Spleen (tissue), 11 donors: ENCODE data around the gene LIMS4. TPM values are rescaled to one million over a fixed set of nuclear protein-coding genes. Genes with fewer than 3 reads are reported as not detected.
"Not testable (repeated sequence)": the region's sequence is repeated elsewhere in the genome, so short reads cannot be mapped to it uniquely, and the experiment has no call there.

Source experiments
- DNase-seq: peaks from one replicate; pipeline ENCODE4 v3.0.0-alpha.2; 2020
- H3K27ac ChIP-seq, 8 donors: fragments of 200-600 bp; sonication (generic) in 7 of 8; 1 replicate in 4 of 8; 2 replicates in 4 of 8; pipeline versions ENCODE4 v1.5.0 to v1.8.0; 2016 to 2021; ENCODE audit warnings: inconsistent platforms in 4 of 8, mild to moderate bottlenecking in 4 of 8, moderate library complexity in 1 of 8
- H3K27me3 ChIP-seq, 7 donors: fragments of 200-600 bp; sonication (generic) in 6 of 7; replicated peaks in 1 of 7; 1 replicate in 4 of 7; 2 replicates in 3 of 7; pipeline versions ENCODE4 v1.5.0 to v1.8.0; 2016 to 2021; ENCODE audit warnings: inconsistent platforms in 3 of 7, mild to moderate bottlenecking in 1 of 7
- H3K36me3 ChIP-seq, 6 donors: fragments of 200-600 bp; sonication (generic) in 5 of 6; 1 replicate in 4 of 6; 2 replicates in 2 of 6; pipeline versions ENCODE4 v1.5.0 to v1.8.0; 2016 to 2021; ENCODE audit warnings: inconsistent platforms in 2 of 6
- H3K4me1 ChIP-seq, 6 donors: fragments of 200-600 bp; sonication (generic) in 5 of 6; 1 replicate in 3 of 6; 2 replicates in 3 of 6; pipeline versions ENCODE4 v1.5.0 to v1.8.0; 2016 to 2021; ENCODE audit warnings: inconsistent platforms in 3 of 6
- H3K4me3 ChIP-seq, 8 donors: fragments of 200-600 bp; sonication (generic) in 7 of 8; 1 replicate in 4 of 8; 2 replicates in 4 of 8; pipeline versions ENCODE4 v1.5.0 to v1.8.0; 2016 to 2021; ENCODE audit warnings: inconsistent platforms in 4 of 8, mild to moderate bottlenecking in 4 of 8, moderate library complexity in 2 of 8
- H3K9me3 ChIP-seq, 8 donors: fragments of 200-600 bp; sonication (generic) in 7 of 8; 1 replicate in 4 of 8; 2 replicates in 4 of 8; pipeline versions ENCODE4 v1.5.0 to v1.8.0; 2016 to 2021; ENCODE audit warnings: inconsistent platforms in 4 of 8
- CTCF ChIP-seq, 11 experiments: fragments of 200-600 bp in 7 of 11; fragments of 450-650 bp in 4 of 11; sonication (generic) in 4 of 11; IDR thresholded peaks in 8 of 11; conservative IDR thresholded peaks in 3 of 11; 1 replicate in 7 of 11; 2 replicates in 4 of 11; pipeline versions ENCODE4 v1.4.0 to v1.8.0; 2016 to 2021; ENCODE audit warnings: antibody characterized with exemption in 11 of 11, inconsistent platforms in 4 of 11, mild to moderate bottlenecking in 1 of 11
- WGBS, 5 donors: extraction: QIAGEN DNeasy Blood & Tissue Kit in 3 of 5; methylation state at CpG; one replicate each; pipeline versions ENCODE4 v1.1.5 to v1.1.7; 2013 to 2018; 5-methylcytosine and 5-hydroxymethylcytosine counted together
- intact Hi-C: fragments of 100-400 bp; cut with DNase I; formaldehyde crosslinking; loops from one replicate; pipeline ENCODE4 v1.15.0; 2023; ENCODE audit warnings: low total_unique reads
- polyA plus RNA-seq, 3 donors: library from polyadenylated mRNA; stranded (reverse); fragments of 200-250 nt; gene quantifications; one replicate each; pipeline ENCODE4 v1.2.1, GENCODE V29; 2013
- small RNA-seq, 4 donors: library from RNA; depleted of rRNA; stranded (forward); fragments of <200 nt; gene quantifications; one replicate each; pipeline ENCODE3, GENCODE V24; 2016
- total RNA-seq, 7 donors: library from RNA; depleted of rRNA in 3 of 7; stranded (reverse); fragments of >200 nt in 3 of 7; fragmentation: NEBNext Ultra II Directional in 4 of 7; extraction: Animal tissue kit (Norgen Biotek cat#: 25700) in 4 of 7; gene quantifications; one replicate each; pipeline versions ENCODE4 v1.1.0 to v1.2.1, GENCODE V29; 2016 to 2021
- donor health status: healthy with polysubstance abuse.
- donor health status: DM: no; HTN: no; CAD: no; lungs with moderate emphysema.
- donor health status: DM: no; HTN: no; CAD: no.
- donor health status: Bipolar disorder and iron deficiency.
- donor health status: healthy.
- donor health status: DM: no; HTN: no; CAD: no.
- donor health status: DM: yes; HTN: yes; CAD: no.

LIMS4 gene
- total and polyA plus RNA-seq, 10 donors: 0.15 to 3.3 (median 1.4) TPM; not detected in 1

DNA sequence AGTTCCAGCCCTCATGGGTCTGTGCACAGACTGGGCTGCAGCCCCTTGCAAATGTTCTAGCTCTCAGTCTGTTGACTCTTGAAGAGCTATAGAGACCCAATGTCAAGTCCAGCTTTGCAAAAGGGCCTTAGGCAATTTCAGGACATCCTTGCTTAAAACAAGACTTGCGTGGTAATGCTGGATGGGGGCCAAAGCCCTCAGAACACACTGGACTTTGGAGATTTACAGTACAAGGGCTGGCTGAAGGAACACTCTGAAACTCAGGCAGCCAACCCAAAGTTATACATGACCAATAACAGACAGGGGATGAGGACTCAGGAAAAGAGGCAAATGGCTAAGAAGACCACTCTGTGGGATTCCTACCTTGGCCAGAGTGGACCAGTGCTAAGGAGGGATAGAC is 68.4 kb downstream of the LIMS4 start:
- H3K4me1 ChIP-seq, H3K9me3 ChIP-seq, H3K36me3 ChIP-seq, H3K27me3 ChIP-seq, DNase-seq, H3K27ac ChIP-seq, intact Hi-C loops, H3K4me3 ChIP-seq: not testable (repeated sequence)
- WGBS, 5 donors: no CpG with 5 or more reads among the region's 1 CpG

- H3K4me3 ChIP-seq, H3K4me1 ChIP-seq, H3K27ac ChIP-seq, intact Hi-C loops, DNase-seq, H3K9me3 ChIP-seq, H3K36me3 ChIP-seq, H3K27me3 ChIP-seq: not testable (repeated sequence)
- WGBS, 5 donors: 0 to 50% (median 24%) methylated on average over 1 to 3 of the region's 18 CpGs
- peak in 1 of 11 experiments; percentile 12 for TF ChIP-seq CTCF (IDR thresholded peaks at IDR 0.05 in 8 of 11, conservative IDR thresholded peaks at IDR 0.05 in 3 of 11)
These were observed 71.5 kb downstream of the LIMS4 start for GRCh38 chr2:110401001-110401618.

- no CpG with 5 or more reads among the region's 10 CpGs for WGBS, 5 donors
- H3K9me3 ChIP-seq, H3K36me3 ChIP-seq, H3K4me1 ChIP-seq, H3K27ac ChIP-seq, DNase-seq, H3K27me3 ChIP-seq, intact Hi-C loops, H3K4me3 ChIP-seq: not testable (repeated sequence)
These were observed 73.2 kb downstream of the LIMS4 start for GRCh38 chr2:110399378-110399777.

DNA sequence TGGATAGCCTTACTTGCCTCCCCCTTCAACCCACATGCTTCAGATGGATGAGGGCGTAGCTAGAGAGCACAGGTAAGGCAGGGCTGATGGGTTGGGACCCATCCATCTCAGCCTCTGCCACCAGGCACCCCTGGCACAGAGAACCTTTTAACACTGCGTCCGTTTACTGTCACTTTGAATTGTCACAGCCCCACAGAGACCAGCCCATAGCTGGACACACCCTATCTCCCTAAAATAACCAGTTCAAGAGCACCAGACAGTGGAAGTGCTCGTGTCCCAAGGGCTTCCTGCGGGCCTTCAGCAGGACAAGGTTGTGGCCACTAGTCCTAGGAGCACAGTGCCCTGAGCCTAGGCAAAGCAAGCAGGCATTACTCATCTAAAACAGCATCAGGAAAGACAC is 76.6 kb downstream of the LIMS4 start:
- H3K27ac ChIP-seq, H3K4me3 ChIP-seq, H3K9me3 ChIP-seq, H3K4me1 ChIP-seq, DNase-seq, intact Hi-C loops, H3K36me3 ChIP-seq, H3K27me3 ChIP-seq: not testable (repeated sequence)
- 80 to 100% methylated on average over 1 of the region's 5 CpGs; no CpG with 5 or more reads in 3 of the 5 donors for WGBS, 5 donors

Small RNA genes within 50 kb of the gene (small RNA-seq; reads per million reads assigned to genes)
- gene AC108938.1: 0 reads per million in 4 donors

Other genes with a start within 250 kb of the LIMS4 start
- gene RGPD6, start 104.4 kb upstream of the LIMS4 start, total RNA-seq: 10 to 100 TPM; 24.4 to 66.0 (median 49.2) TPM
- gene RGPD6, start 104.4 kb upstream of the LIMS4 start, polyA plus RNA-seq: 1 to 10 TPM; 1.6 to 7.2 (median 3.2) TPM
- 10 to 100 TPM in 4 of 7 donors, 1 to 10 TPM in 3; 2.4 to 29.7 (median 11.4) TPM for gene BUB1, start 205.2 kb upstream of the LIMS4 start, total RNA-seq
- gene BUB1, start 205.2 kb upstream of the LIMS4 start, polyA plus RNA-seq: 1 to 10 TPM; 1.1 to 5.8 (median 2.6) TPM